Anterior cingulate cortex (tissue), 58 donors: ENCODE measurements around the gene FRYL.
"Not testable (repeated sequence)": the region's sequence is repeated elsewhere in the genome, so short reads cannot be mapped to it uniquely, and the experiment has no call there.

Source experiments
- DNase-seq, 58 donors: peaks; one replicate each; lab custom pipeline; 2025; lab: John Stamatoyannopoulos, UW

Gene FRYL

GRCh38 chr4:48752246-48752645, 27.8 kb downstream of the FRYL start:
- no peak for DNase-seq

- DNase-seq = peak in 2 of 58 donors; percentile 13 to 14
Measured at GRCh38 chr4:48748949-48749596, 31.0 kb downstream of the FRYL start.

- no peak for DNase-seq
Measured at GRCh38 chr4:48746608-48747362, 33.3 kb downstream of the FRYL start.

DNA sequence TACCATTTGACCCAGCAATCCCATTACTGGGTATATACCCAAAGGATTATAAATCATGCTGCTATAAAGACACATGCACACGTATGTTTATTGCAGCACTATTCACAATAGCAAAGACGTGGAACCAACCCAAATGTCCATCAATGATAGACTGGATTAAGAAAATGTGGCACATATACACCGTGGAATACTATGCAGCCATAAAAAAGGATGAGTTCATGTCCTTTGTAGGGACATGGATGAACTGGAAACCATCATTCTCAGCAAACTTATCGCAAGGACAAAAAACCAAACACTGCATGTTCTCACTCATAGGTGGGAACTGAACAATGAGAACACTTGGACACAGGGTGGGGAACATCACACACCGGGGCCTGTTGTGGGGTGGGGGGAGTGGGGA, 34.9 kb downstream of the FRYL start:
- DNase-seq = not testable (repeated sequence)

DNA sequence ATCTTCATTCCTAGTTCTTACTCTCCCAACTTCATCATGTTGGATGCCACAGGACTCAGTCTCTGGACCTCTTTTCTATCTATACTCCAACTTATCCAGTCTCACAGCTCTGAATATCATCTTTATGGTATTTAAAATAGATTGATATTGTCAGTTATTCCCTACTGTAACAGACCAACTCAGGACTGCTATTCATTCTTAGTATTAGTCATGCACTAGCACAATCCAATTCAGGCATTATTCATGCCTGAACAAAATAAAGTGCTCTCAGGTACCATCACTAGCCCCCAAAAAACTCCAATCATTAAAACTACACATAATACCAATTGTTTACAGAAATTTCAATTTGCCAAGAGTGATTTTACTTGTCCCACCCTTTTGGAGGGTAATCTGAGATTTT, 37.7 kb downstream of the FRYL start:
- DNase-seq = no peak

DNA sequence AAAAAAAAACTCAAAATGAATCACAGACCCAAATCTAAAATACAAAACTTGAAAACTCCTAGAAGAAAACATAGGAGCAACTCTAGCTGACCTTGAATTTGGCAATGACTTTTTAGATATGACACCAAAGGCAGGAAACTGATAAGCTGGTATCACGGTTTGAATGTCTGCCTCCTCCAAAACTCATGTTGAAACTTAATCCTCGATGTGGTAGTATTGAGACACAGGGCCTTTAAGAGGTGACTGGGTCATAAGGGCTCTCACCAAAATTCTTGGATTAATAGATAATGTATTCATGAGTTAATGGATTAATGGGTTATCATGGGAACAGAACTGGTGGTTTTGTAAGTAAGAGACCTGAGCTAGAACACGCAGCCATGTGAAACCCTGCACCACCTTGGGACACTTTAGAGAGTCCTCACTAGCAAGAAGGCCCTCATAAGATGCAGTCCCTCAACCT, 40.5 kb downstream of the FRYL start:
- DNase-seq = no peak

DNA sequence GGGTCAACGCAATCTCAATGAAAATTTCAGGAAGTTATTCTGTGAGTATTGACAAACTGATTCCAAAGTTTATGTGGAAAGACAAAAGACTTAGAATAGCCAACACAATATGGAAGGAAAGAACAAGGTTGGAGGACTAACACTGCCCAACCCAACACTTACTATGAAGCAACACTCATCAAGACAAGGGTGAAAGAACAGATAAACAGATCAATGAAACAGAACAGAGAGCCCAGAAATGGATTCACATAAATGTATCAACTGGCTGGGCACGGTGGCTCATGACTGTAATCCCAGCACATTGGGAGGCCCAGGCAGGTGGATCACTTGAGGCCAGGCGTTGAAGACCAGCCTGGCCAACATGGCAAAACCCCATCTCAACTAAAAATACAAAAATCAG, 41.2 kb downstream of the FRYL start:
- DNase-seq = no peak

DNA sequence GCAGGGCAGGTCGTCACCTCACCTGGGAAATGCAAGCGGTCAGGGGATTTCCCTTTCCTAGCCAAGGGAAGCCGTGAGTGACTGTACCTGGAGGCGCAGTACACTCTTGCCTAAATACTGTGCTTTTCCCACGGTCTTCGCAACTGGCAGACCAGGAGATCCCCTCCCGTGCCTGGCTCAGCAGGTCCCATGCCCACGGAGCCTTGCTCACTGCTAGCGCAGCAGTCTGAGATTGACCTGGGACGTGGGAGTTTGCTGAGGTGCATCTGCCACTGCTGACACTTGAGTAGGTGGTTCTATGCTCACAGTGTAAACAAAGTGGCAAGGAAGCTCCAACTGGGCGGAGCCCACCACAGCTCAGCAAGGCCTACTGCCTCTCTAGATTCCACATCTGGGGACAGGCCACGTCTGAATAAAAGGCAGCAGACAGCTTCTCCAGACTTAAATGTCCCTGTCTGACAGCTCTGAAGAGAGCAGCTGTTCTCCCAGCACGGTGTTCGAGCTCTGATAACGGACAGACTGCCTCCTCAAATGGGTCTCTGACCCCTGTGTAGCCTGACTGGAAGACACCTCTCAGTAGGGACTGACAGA, 51.1 kb downstream of the FRYL start:
- DNase-seq = not testable (repeated sequence)

DNA sequence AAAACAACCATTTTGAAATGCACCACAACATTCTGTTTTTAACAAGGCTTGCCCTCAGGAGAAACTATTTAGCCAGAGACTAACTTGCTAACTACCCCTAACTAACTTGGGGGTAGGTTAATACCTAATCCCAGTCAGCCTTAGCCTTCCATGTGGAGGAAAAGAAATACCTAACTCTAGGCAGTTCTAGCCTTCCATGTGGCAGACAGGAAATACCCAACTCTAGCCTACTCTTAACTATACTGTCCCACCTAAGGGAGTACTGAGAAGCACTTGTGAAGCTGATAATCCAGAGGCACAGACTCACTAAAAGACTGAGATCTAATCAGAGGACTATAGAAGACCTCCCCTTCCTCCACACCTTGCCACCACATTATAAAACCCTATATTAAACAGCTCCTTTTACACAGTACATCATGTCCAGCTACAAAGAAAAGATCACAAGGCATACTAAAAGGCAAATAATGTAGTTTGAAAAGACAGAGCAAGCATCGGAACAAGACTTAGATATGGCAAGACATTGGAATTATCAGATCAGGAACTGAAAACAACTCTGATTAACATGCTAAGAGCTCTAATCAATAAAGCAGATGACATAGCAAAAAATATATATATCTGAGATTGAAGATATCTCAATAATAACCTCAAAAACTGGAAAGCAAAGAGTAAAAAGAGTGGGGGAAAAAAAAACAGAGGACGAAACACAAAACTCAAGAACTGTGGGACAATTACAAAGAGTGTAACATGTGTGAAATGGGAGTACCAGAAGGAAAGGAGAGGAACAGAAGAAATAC, 52.2 kb downstream of the FRYL start:
- no peak for DNase-seq

DNA sequence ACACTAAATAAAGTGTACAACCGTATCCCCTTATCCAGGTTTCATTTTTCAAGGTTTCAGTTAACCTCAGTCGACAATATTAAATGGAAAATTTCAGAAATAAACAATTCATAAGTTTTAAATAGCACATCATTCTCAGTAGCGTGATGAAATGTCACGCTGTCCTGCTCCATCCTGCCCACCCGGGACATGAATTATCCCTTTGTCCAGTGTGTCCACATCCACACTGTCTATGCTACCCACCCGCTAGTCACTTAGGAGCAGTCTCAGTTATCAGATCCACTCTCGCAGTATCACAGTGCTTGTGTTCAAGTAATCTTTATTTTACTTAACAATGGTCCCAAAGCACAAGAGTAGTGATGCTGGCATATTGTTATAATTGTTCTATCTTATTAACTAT, 54.7 kb downstream of the FRYL start:
- peak in 16 of 58 donors; percentile 3 to 39 (median 22) for DNase-seq

GRCh38 chr4:48722509-48723446, 57.3 kb downstream of the FRYL start:
- no peak for DNase-seq

DNA sequence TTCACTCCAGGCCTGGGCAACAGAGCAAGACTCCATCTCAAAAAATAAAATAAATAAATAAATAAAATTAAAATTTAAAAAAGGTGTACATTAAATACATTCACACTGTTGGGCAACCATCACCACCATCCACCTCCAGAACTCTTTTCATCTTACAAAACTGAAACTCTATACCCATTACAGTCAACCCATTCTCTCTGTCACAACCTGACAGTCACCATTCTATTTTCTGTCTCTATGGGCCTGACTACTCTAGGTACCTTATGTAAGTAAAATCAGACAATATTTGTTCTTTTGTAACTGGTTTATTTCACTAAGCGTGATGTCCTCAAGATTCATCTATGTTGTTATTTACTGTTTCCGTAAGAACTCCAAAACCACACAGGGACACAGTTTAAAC, 59.6 kb downstream of the FRYL start:
- no peak for DNase-seq

GRCh38 chr4:48718818-48719465, 61.1 kb downstream of the FRYL start:
- no peak for DNase-seq

GRCh38 chr4:48716285-48716684, 63.8 kb downstream of the FRYL start:
- not testable (repeated sequence) for DNase-seq

GRCh38 chr4:48710446-48711209, 69.5 kb downstream of the FRYL start:
- peak in 1 of 58 donors; percentile 22 for DNase-seq

DNA sequence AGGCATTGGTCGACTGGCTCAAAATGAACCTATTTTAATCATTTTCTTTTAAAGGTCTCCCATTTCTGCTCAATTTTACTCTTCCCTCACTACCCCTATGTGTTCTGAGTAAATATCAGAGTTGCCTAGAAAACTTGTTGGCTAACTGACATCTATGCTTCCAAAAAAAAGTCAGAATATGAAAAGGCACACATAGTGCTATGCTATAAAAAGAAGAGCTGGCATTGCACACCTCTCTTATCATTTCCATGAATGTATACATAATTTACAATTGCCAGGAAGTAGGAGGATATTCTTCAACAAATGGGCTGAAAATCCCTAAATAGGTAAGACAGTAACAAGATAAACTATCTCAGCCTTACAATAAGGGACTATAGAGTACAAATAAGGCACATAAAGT, 70.2 kb downstream of the FRYL start:
- no peak for DNase-seq

DNA sequence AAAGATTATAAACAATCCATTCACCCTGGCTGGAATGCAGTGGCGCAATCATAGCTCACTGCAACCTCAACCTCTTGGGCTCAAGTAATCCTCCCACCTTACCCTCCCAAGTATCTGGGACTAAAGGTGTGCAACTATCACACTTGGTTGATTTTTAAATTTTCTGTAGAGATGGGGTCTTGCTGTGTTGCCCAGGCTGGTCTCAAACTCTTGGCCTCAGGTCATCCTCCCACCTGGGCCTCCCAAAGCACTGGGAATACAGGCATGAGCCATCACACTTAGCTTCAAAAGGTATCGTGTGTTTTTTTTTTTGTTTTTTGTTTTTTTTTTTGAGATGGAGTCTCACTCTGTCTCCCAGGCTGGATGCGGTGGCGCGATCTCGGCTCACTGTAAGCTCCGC, 71.5 kb downstream of the FRYL start:
- DNase-seq = no peak

- DNase-seq = no peak
Measured at GRCh38 chr4:48706736-48707135, 73.3 kb downstream of the FRYL start.
